HG02970 (cell line): ENCODE data around the gene COL18A1.
"Not testable (repeated sequence)": the region's sequence is repeated elsewhere in the genome, so short reads cannot be mapped to it uniquely, and the experiment has no call there.

Source experiments
- ATAC-seq: cut with Tn5 transposase; IDR thresholded peaks from one replicate; pipeline ENCODE4 v1.9.1; 2021; ENCODE audit warnings: mild to moderate bottlenecking, moderate library complexity, moderate number of reproducible peaks; ENCODE audit not compliant: unreplicated experiment, low FRiP score

COL18A1 gene

GRCh38 chr21:45528028-45528705, 123.2 kb downstream of the COL18A1 start:
- no peak for ATAC-seq

- no peak for ATAC-seq
Observed at GRCh38 chr21:45528981-45529784, 124.2 kb downstream of the COL18A1 start.

GRCh38 chr21:45529785-45530422, 124.9 kb downstream of the COL18A1 start:
- ATAC-seq, result no peak

- ATAC-seq, result no peak
Observed at GRCh38 chr21:45530423-45531113, 125.6 kb downstream of the COL18A1 start.

GRCh38 chr21:45531114-45531392, 126.1 kb downstream of the COL18A1 start:
- not testable (repeated sequence) for ATAC-seq

GRCh38 chr21:45531393-45532215, 126.6 kb downstream of the COL18A1 start:
- no peak for ATAC-seq

- no peak for ATAC-seq
Observed at GRCh38 chr21:45532826-45533360, 127.9 kb downstream of the COL18A1 start.

GRCh38 chr21:45533361-45533845, 128.4 kb downstream of the COL18A1 start:
- ATAC-seq, result no peak

GRCh38 chr21:45533846-45534635, 129.1 kb downstream of the COL18A1 start:
- ATAC-seq, result no peak

GRCh38 chr21:45534636-45535331, 129.8 kb downstream of the COL18A1 start:
- no peak for ATAC-seq

GRCh38 chr21:45535341-45536081, 130.5 kb downstream of the COL18A1 start:
- ATAC-seq, result no peak

- ATAC-seq, result no peak
Observed at GRCh38 chr21:45536301-45537081, 131.5 kb downstream of the COL18A1 start.

GRCh38 chr21:45537111-45537745, 132.3 kb downstream of the COL18A1 start:
- ATAC-seq, result no peak

GRCh38 chr21:45537746-45538291, 132.9 kb downstream of the COL18A1 start:
- ATAC-seq, result no peak

GRCh38 chr21:45538381-45539045, 133.5 kb downstream of the COL18A1 start:
- ATAC-seq, result no peak
